Activated CD8-positive, alpha-beta memory T cell treated with anti-CD3 and anti-CD28 coated beads, Interleukin-2, amount 50 U/mL, for 1 hour (primary cell): ENCODE data around the gene ZC3H12C.

ENCODE experiments used
- DNase-seq: peaks from one replicate; pipeline ENCODE4 v3.0.0-alpha.2; 2020; ENCODE audit errors: extremely low read depth

ZC3H12C gene

GRCh38 chr11:110152199-110152598 lies 59.0 kb downstream of the ZC3H12C start:
- DNase-seq: no peak

- no peak for DNase-seq
These were observed 60.3 kb downstream of the ZC3H12C start for GRCh38 chr11:110153474-110153873.

- DNase-seq: no peak
These were observed 63.3 kb downstream of the ZC3H12C start for GRCh38 chr11:110156503-110156902.

- DNase-seq: no peak
These were observed 65.4 kb downstream of the ZC3H12C start for GRCh38 chr11:110158317-110159200.

GRCh38 chr11:110159476-110159875 lies 66.3 kb downstream of the ZC3H12C start:
- no peak for DNase-seq

GRCh38 chr11:110160016-110160415 lies 66.8 kb downstream of the ZC3H12C start:
- no peak for DNase-seq

- DNase-seq: no peak
These were observed 67.2 kb downstream of the ZC3H12C start for GRCh38 chr11:110160437-110160836.

- no peak for DNase-seq
These were observed 67.9 kb downstream of the ZC3H12C start for GRCh38 chr11:110161061-110161460.

- no peak for DNase-seq
These were observed 69.0 kb downstream of the ZC3H12C start for GRCh38 chr11:110162216-110162615.

GRCh38 chr11:110165039-110165925 lies 72.1 kb downstream of the ZC3H12C start:
- no peak for DNase-seq

- no peak for DNase-seq
These were observed 75.0 kb downstream of the ZC3H12C start for GRCh38 chr11:110168033-110168803.

- DNase-seq: no peak
These were observed 76.5 kb downstream of the ZC3H12C start for GRCh38 chr11:110169738-110170137.

- no peak for DNase-seq
These were observed 79.4 kb downstream of the ZC3H12C start for GRCh38 chr11:110172468-110173065.

GRCh38 chr11:110173811-110174644 lies 80.8 kb downstream of the ZC3H12C start:
- DNase-seq: peak; percentile 26

- no peak for DNase-seq
These were observed 81.6 kb downstream of the ZC3H12C start for GRCh38 chr11:110174645-110175310.

- DNase-seq: no peak
These were observed 83.3 kb downstream of the ZC3H12C start for GRCh38 chr11:110176366-110177085.

GRCh38 chr11:110177086-110177456 lies 83.9 kb downstream of the ZC3H12C start:
- DNase-seq: no peak

- no peak for DNase-seq
These were observed 85.9 kb downstream of the ZC3H12C start for GRCh38 chr11:110179064-110179463.

GRCh38 chr11:110182886-110183285 lies 89.7 kb downstream of the ZC3H12C start:
- DNase-seq: no peak
